Neutrophil (primary cell): ENCODE results near the gene UBA1.

Experiments used
- H3K27ac ChIP-seq: fragments of 200-600 bp; sonication (generic); 2 replicates; pipeline ENCODE4 v1.5.1; 2016; ENCODE audit warnings: mild to moderate bottlenecking, moderate library complexity
- H3K27me3 ChIP-seq: fragments of 200-600 bp; sonication (generic); 2 replicates; pipeline ENCODE4 v1.6.0; 2016; ENCODE audit warnings: mild to moderate bottlenecking
- H3K36me3 ChIP-seq: fragments of 200-600 bp; sonication (generic); 2 replicates; pipeline ENCODE4 v1.5.1; 2017
- H3K4me1 ChIP-seq, 2 experiments: fragments of 200-600 bp in 1 of 2; sonication (generic) in 1 of 2; 1 replicate in 1 of 2; 2 replicates in 1 of 2; pipeline versions ENCODE4 v1.5.1 to v1.6.1; 2013 to 2016; ENCODE audit warnings: low read depth in 1 of 2, low read length in 1 of 2, mild to moderate bottlenecking in 1 of 2, moderate library complexity in 1 of 2; ENCODE audit not compliant: control insufficient read depth in 1 of 2, insufficient read depth in 1 of 2
- H3K4me3 ChIP-seq, 2 experiments: fragments of 200-600 bp in 1 of 2; sonication (generic) in 1 of 2; 1 replicate in 1 of 2; 2 replicates in 1 of 2; pipeline ENCODE4 v1.5.1; 2013 to 2016; ENCODE audit warnings: low read depth in 1 of 2, low read length in 1 of 2, mild to moderate bottlenecking in 1 of 2, moderate library complexity in 1 of 2
- H3K9me3 ChIP-seq: fragments of 200-600 bp; sonication (generic); 2 replicates; pipeline ENCODE4 v1.5.1; 2016
- CTCF ChIP-seq: fragments of 200-600 bp; sonication (generic); IDR thresholded peaks from 2 replicates; pipeline ENCODE4 v1.5.1; 2016; ENCODE audit warnings: antibody characterized with exemption

UBA1 gene

GRCh38 chrX:47222751-47223350, 29.2 kb downstream of the UBA1 start:
- Histone ChIP-seq H3K4me3 (no peak overlapping the region), H3K4me1 (peaks cover 14 to 23% of the 10 kb centered on the region in 2 experiments), H3K9me3 (no peaks in the 10 kb centered on the region), H3K27me3 (no peaks in the 10 kb centered on the region), H3K36me3 (peaks cover 45% of the 10 kb centered on the region), H3K27ac (no peak overlapping the region)
- TF ChIP-seq CTCF: no peak

GRCh38 chrX:47223476-47224250, 30.0 kb downstream of the UBA1 start:
- no peaks in the 10 kb centered on the region for H3K27me3 ChIP-seq
- H3K36me3 ChIP-seq: peaks cover 53% of the 10 kb centered on the region
- H3K4me1 ChIP-seq: peaks cover 14 to 23% of the 10 kb centered on the region in 2 experiments
- TF ChIP-seq CTCF: no peak
- H3K9me3 ChIP-seq: no peaks in the 10 kb centered on the region
- no peak overlapping the region for H3K4me3 ChIP-seq
- no peak overlapping the region for H3K27ac ChIP-seq

- no peaks in the 10 kb centered on the region for H3K27me3 ChIP-seq
- no peak for TF ChIP-seq CTCF
- peaks cover 55% of the 10 kb centered on the region for H3K36me3 ChIP-seq
- no peaks in the 10 kb centered on the region for H3K9me3 ChIP-seq
- peaks cover 10 to 20% of the 10 kb centered on the region in 2 experiments for H3K4me1 ChIP-seq
- no peak overlapping the region for H3K27ac ChIP-seq
- no peak overlapping the region for H3K4me3 ChIP-seq
Measured at GRCh38 chrX:47224266-47224895, 30.8 kb downstream of the UBA1 start.

- Histone ChIP-seq H3K9me3 (no peaks in the 10 kb centered on the region), H3K4me3 (no peak overlapping the region), H3K27me3 (no peaks in the 10 kb centered on the region), H3K27ac (no peak overlapping the region), H3K4me1 (peaks cover 5 to 14% of the 10 kb centered on the region in 2 experiments), H3K36me3 (peaks cover 55% of the 10 kb centered on the region)
- no peak for TF ChIP-seq CTCF
Measured at GRCh38 chrX:47224896-47225290, 31.3 kb downstream of the UBA1 start.

GRCh38 chrX:47226071-47226470, 32.4 kb downstream of the UBA1 start:
- Histone ChIP-seq H3K27ac (no peak overlapping the region), H3K36me3 (peaks cover 55% of the 10 kb centered on the region), H3K4me1 (peaks cover 0 to 3% of the 10 kb centered on the region in 2 experiments)

More at GRCh38 chrX:47226071-47226470, 32.4 kb downstream of the UBA1 start:
- H3K27me3 ChIP-seq: no peaks in the 10 kb centered on the region
- no peaks in the 10 kb centered on the region for H3K9me3 ChIP-seq
- H3K4me3 ChIP-seq: no peak overlapping the region
- no peak for TF ChIP-seq CTCF
